HG03066 (cell line): ENCODE measurements around the gene CAPNS1.

Source experiments
- ATAC-seq: cut with Tn5 transposase; IDR thresholded peaks from one replicate; pipeline ENCODE4 v1.9.1; 2021; ENCODE audit warnings: low read depth; ENCODE audit not compliant: unreplicated experiment

CAPNS1 gene

DNA sequence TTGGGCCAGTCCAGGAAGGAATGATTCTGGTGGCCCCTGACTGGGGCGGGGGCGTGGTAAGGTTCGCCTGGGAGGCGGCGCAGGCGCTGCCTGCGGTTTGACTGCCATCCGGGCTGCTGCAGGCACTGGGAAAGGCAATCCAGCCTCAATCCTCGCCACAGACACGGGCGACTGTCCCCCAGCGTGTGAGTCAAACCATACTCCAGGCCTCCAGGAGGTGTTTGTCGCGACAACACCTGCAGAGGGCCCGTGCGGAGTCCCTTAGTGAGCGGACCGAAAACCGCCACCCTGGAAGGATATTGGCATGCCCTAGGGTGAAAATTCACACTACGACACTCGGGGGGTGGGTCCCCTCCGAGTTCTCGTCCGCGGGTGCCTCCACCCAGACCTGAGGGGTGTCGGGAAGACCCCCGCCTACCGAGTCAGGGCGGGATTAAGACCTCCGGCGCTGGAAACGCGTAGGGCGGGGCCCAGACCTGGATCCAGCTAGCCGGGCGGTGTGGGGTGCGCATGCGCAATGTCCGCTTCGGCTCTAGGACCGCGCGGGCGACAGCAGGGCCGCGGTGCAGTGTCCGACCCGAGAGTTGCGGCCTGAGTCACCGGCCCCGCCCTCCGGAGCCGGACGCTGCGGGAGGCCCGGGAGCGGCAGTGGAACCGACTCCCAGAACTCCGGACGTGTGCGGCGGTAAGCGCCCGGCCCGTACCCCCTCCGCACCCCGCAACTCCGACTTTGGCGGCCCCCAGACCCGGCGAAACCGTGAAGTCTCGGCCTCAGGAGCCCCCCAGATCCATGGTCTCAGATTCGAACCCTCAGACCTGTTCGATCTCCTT lies at the start of gene CAPNS1:
Gene CAPNS1, plus strand, starts transcription at position 594 of the 831 bp plus-strand sequence. CDS start 946 bp downstream, outside the sequence.
- peak; percentile 70 for ATAC-seq

DNA sequence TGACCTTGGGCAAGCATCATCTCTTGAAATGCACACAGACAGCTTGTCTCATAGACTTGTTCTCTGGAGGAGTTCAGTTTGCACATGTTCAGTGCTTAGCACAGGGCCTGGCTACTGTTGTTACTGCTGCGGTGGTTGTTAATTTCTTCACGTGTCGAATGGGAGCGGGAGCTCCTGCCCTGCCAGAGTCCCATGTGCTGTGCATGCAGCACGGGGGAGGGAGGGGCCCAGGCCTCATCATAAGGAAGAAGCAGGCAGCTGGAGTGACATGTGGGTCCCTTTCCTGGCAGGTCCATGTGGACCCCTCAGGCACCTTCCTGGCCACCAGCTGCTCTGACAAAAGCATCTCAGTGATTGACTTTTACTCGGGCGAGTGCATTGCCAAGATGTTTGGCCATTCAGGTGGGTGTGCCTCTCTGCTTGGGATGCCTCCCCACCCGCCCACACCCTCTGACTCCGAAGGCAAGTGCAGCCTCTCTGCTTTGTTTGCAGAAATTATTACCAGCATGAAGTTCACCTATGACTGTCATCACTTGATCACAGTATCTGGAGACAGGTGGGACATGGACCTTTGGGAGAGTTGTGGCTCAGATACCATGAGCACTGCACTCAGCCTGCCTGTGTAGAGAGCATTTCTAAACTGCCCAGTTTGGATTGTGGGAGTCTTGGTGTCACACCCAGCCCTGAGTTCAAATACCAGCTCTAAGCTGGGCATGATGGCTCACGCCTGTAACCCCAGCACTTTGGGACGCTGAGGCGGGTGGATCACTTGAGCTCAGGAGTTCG lies 48.8 kb upstream of the CAPNS1 start:
- ATAC-seq: no peak

DNA sequence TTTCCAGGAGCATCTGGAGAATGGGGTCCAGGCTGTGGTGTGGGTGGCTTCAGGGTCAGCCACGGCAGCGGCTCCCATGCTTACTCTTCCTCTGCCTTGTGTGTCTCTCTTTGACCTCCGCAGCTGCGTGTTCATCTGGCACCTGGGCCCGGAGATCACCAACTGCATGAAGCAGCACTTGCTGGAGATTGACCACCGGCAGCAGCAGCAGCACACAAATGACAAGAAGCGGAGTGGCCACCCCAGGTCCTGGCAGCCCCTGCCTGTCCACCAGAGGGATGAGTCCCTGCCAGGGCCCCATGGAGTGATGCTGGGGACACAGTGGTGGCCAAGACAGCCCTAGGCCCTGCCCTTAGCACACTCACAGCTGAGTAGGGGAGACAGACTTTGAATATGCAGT lies 47.3 kb upstream of the CAPNS1 start:
- ATAC-seq: no peak

DNA sequence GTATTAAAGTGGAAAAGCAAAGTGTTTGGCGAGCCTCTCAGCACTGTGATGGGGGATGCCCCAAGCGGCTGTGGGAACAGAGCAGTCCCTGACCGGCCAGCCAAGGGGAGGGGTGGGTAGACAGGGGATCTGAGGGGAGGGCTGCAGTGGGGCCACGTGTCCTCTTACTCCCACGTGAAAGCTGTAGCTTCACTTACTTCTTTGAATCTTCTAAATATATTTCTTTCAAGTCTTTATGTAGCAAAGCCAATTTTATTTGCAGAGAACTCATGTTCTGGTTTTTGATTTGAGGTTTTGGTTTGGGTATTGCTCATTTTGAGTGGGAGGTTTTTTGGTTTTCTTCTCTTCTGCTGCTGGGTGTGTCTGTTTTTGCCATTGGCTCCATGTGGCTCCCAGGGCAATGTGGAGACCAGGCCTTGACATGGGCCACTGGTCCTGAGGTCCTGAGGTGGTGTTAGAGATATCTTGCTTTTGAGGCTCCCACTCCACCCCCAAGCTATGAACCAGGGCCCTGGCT lies 46.7 kb upstream of the CAPNS1 start:
- no peak for ATAC-seq

DNA sequence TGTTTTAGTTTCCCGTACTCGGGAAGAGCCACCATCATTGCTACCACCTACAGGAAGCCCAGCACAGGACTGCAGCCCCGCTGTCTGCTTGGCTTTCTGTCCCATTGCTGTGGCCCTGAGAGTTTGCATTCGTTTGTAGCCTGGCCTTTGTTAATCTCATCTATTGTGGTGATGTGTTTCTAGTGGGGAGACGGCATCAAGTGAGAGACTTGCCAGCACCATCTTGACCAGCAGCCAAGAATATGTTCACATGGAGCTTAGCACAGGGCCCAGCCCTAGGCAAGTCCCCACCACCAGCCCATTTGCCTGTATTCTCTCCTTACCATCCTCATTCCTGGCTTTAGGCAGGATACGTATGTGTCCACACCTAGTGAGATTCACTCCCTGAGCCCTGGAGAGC lies 46.2 kb upstream of the CAPNS1 start:
- ATAC-seq: no peak

DNA sequence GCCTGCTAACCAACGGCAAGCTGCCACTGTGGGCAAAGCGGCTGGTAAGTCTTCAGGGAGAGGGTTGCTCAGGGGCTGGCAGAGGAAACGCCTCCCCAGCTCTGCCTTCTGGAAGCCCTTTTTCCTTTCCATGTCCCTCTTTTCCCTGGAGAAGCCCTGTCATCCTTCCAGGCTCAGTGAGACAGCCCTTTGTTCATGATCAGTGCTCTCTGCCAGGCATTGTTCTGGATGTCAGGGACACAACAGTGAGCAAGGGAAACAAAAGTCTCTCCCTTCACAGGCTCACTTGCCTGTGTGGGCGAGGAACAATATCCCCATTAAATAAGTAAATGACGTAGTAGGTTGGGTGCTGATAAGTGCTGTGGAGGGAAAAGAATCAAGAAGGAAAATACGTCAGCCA lies 42.8 kb upstream of the CAPNS1 start:
- ATAC-seq: no peak

DNA sequence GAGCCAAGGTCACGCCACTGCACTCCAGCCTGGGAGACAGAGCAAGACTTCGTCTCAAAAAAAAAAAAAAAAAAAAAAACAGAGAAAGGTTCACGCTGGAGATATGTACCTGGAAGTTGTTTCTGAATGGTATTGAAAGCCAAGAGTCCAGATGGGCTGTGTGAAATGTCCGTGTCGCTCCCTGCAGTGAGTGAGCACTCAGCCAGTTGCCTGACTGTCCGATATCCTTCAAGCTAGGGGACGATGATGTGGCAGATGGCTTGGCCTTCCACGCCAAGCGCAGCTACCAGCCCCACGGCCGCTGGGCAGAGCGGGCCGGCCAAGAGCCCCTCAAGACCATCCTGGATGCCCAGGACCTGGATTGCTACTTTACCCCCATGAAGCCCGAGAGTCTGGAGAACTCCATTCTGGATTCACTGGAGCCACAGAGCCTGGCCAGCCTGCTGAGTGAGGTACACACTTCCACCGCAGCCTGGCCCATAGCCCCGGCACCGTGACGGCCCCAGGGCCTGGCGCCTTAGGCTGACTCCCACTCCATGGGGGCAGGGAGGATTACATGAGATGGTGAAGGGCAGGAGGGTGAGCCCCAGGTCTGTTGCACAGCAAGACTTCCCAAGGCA lies 40.6 kb upstream of the CAPNS1 start:
- ATAC-seq: no peak

DNA sequence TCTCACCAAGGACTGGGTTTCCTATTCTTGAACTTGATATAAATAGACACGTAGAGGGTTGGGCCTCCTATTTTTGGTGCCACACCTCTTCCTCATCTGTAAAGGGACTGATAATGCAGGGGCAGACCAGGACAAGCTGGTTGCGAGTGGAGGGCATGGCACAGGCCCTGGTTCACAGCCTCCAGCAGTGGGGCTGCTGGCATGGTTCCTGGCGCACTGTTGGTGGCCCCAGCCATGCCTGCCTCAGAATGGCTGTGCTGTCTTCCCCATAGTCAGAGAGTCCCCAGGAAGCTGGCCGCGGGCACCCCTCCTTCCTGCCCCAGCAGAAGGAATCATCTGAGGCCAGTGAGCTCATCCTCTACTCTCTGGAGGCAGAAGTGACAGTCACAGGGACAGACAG lies 39.4 kb upstream of the CAPNS1 start:
- no peak for ATAC-seq

DNA sequence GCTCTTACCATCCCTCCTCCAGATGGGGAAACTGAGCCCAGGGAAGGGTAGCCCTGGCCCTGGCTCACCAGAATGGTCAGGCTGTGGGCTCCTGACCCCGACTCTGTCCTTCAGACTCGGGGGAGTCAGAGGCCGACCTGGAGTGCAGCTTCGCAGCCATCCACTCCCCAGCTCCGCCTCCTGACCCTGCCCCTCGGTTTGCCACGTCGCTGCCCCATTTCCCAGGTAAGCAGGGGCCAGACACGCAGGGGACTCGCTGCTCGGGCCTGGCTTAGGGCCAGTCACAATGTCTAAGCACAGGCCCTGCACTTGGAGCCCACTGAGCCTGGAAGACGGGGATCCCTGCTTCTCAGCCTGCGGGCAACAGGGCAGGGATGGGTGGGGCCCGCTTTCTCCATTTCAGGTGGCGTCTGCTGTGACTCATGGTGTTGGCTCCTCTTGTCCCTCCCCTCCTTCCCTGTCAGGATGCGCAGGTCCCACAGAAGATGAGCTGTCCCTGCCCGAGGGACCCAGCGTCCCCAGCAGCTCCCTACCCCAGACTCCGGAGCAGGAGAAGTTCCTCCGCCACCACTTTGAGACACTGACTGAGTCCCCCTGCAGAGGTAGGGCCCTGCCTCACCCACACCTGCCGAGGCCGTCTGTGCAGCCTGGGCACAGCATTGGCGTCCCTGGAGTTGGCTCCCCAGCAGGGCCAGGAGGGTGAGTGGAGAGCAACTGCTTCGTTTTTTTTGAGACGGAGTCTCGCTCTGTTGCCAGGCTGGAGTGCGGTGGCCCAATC lies 38.1 kb upstream of the CAPNS1 start:
- no peak for ATAC-seq

DNA sequence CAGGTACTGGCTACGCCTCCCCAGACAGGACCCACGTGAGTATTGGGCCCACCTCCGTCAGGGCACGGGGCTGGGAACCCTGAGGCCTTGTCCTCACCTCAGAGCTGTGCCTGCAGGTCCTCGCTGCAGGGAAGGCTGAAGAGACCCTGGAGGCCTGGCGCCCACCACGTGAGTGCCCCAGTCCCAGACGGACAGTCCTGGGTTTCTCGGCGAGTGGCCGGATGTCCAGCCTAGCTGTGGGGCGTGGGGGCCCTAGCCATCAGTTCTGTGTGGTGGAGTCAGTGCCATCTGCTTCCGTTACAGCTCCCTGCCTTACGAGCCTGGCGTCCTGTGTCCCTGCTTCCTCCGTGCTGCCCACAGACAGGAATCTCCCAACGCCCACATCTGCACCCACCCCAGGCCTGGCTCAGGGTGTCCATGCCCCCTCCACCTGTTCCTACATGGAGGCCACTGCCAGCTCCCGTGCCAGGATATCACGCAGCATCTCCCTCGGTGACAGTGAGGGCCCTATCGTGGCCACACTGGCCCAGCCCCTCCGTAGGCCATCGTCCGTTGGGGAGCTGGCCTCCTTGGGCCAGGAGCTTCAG lies 36.7 kb upstream of the CAPNS1 start:
- no peak for ATAC-seq

DNA sequence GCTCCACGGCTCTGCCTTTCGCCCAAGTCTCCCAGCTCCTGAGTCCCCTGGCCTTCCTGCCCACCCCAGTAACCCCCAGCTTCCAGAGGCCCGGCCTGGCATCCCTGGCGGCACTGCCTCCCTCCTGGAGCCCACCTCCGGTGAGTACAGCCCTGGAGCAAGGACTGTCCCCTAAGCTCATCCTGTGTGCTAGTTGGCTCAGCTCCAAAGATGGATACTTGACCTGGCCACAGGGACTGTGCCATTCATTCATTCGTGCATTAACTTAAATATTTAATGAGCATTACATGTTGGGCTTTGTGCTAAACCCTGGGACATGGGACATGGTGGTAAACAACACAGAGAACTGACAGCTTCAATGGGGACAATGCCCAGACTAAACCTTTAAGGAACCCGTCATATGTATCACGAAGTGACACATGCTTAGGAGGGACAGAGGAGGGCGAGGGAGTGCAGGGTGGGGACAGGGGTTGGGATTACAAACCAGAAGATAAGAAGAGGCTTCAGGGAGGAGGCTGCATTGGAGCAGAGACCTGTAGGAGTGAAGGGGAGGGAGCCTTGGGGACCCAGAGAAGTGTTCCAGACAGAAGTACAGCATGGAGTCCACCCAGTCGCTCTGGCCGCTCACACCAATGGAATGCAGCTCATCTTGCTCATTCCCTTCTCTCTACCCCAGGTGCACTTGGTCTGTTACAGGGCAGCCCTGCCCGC lies 35.9 kb upstream of the CAPNS1 start:
- ATAC-seq: no peak

DNA sequence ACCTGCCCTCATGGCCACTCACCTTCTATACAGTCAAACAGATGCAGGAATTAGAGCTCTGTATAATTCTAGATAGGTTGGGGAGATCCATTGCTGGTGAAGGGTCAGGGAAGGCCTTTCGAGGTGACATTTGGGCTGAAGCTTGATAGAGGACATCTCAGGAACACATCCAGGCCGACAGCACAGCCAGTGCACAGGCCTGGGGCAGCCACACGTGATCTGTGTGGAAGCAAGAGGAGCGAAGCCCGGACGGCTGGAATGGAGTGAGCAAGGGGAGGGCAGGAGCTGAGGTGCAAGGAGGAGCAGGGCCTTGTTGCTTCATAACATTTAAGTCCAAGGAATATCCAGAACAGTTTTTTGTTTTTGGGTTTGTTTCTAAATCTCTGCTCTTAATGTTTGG lies 33.4 kb upstream of the CAPNS1 start:
- ATAC-seq: no peak

DNA sequence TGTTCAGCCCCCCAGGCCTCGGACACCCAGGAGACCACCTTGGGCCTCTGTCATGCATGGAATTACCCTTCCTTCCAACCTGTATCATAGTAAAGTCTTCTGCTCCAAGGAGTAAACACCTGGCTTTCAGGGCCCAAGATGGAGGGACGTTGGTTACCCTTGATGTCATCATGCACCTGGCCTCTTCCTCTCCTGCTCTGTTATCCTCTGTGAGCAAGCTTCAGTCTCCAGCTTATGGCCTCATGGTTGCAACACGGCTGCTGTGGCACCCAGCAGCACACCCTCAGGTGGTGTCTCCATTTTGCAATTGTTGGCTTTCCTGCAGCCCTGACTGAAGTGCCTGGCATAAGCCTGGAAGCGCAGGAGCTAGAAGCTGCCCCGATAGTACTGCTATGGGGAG lies 32.9 kb upstream of the CAPNS1 start:
- no peak for ATAC-seq

DNA sequence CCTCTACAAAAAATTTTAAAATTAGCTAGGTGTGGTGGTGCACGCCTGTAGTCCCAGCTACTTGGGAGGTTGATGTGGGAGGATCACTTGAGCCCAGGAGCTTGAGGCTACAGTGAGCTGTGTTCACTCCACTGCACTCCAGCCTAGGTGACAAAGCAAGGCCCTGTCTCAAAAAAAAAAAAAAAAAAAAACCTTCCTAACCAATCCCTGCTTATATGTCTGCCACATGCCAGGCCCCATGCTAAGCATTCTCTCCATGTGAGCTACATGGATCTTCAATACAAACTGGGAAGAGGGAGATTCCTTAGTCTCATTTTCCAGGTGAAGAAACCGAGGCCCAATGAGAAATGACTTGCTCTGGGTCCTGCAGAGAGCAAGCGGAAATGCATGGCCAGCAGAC lies 31.2 kb upstream of the CAPNS1 start:
- no peak for ATAC-seq

DNA sequence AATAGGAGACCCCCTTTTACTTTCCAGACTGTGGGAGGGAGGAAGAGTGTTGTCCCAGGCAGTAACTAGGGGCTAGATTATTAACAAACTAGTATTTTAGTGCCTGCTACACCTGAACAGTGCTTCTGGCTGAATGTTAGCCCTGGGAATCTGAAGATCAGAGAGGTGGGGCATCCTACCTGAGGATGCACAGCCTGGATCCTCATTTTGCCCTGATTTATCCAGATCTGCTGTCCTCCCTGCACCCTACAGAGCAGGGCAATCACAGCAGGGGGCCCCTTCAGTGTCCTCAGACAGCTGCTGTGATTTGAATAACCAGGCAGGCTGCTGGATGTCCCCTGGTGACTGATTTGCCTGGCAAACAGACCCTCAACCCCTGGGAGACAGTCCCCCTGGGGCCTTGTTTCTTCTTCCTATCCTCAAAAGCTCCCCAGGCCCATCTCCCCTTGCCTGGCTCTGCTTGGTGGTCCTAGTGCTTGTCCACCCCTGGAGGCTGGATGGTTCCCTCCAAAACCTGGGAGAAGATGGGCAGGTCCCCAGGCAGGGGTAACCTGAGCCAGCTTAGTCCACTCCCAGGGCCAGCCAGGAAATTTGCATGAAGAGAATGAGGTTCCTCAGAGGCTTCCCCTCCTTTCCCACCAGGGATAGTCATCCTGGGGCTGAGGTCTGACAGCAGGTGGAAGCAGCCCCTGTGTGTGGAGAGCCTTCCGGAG lies 29.2 kb upstream of the CAPNS1 start, which contains the start of gene OVOL3:
Gene OVOL3, plus strand, starts transcription at position 657 of the 713 bp plus-strand sequence. CDS start 60 bp downstream, outside the sequence.
- ATAC-seq: no peak

DNA sequence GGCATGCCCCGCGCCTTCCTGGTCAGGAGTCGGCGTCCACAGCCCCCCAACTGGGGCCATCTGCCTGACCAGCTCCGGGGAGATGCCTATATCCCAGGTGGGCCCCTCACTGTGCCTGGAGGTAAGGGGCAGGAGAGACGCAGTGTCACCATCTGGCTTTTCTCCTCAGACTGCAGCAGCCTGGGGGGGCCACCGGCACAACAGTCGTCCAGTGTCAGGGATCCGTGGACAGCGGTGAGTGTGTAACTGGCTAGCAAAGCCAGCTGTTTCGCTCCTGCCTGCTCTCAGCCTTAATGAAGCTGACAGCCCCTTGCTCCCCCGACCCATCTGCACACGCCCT lies 28.7 kb upstream of the CAPNS1 start:
- ATAC-seq: no peak

DNA sequence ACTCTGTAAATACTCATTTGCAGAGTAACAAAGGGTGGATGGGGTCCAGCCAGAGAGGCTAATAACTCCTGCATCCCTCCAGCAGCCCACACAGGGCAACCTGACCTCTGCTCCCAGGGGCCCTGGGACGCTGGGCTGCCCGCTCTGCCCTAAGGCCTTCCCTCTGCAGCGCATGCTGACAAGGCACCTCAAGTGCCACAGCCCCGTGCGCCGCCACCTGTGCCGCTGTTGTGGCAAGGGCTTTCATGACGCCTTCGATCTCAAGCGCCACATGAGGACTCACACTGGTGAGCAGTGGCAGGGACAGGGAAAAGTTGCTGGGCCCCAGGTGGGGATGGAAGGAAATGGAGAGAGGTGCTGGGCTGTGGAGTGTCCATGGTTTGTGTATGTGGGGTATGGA lies 27.2 kb upstream of the CAPNS1 start:
- no peak for ATAC-seq

DNA sequence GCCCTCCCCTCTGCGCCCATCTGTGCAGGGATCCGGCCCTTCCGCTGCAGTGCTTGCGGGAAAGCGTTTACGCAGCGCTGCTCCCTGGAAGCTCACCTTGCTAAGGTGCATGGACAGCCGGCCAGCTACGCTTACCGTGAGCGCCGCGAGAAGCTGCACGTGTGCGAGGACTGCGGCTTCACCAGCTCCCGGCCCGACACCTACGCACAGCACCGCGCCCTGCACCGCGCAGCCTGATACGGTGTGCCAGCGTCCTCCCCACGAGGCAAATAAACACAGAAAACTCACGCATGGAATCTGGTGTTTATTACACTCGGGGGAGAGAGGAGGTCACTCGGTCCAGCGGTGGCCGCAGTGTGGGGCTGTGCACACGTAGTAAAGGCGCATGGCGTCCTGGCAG lies 26.4 kb upstream of the CAPNS1 start:
- no peak for ATAC-seq
